Fibroblast of the aortic adventitia (primary cell): ENCODE data around the gene PEBP1. TPM values are rescaled to one million over a fixed set of nuclear protein-coding genes. Genes with fewer than 3 reads are reported as not detected.

Experiments
- DNase-seq: peaks from one replicate; pipeline ENCODE4 v3.0.0-alpha.2; 2010; ENCODE audit warnings: low read depth
- H3K4me3 ChIP-seq: 2 replicates; pipeline ENCODE4 v1.5.1; 2011; ENCODE audit warnings: low read depth, mild to moderate bottlenecking, control low read depth, low read length, moderate library complexity
- CTCF ChIP-seq: IDR thresholded peaks from 2 replicates; pipeline ENCODE4 v1.5.1; 2011; ENCODE audit warnings: mild to moderate bottlenecking, low read length, control low read depth, inconsistent platforms; ENCODE audit not compliant: insufficient read depth
- total RNA-seq: library from RNA; depleted of rRNA; stranded (reverse); fragments of >200 nt; gene quantifications from 2 replicates; pipeline ENCODE4 v1.2.3, GENCODE V29; 2012; ENCODE audit warnings: low replicate concordance

PEBP1 gene
- total RNA-seq, 1 donor: 163 TPM

- no peak for TF ChIP-seq CTCF
- no peak overlapping the region for H3K4me3 ChIP-seq
- no peak for DNase-seq
Observed at GRCh38 chr12:118119449-118119879, 16.5 kb upstream of the PEBP1 start.

- H3K4me3 ChIP-seq: no peak overlapping the region
- peak; percentile 65 for TF ChIP-seq CTCF
- peak; percentile 71 for DNase-seq
Observed at GRCh38 chr12:118120579-118121363, 15.2 kb upstream of the PEBP1 start.

- no peak for TF ChIP-seq CTCF
- no peak for DNase-seq
Observed at GRCh38 chr12:118122264-118122663, 13.7 kb upstream of the PEBP1 start.

GRCh38 chr12:118124333-118124874, 11.5 kb upstream of the PEBP1 start:
- DNase-seq: no peak
- TF ChIP-seq CTCF: no peak
- H3K4me3 ChIP-seq: no peak overlapping the region

More at GRCh38 chr12:118122264-118122663, 13.7 kb upstream of the PEBP1 start:
- H3K4me3 ChIP-seq: no peak overlapping the region

- no peak for DNase-seq
- H3K4me3 ChIP-seq: no peak overlapping the region
- no peak for TF ChIP-seq CTCF
Observed at GRCh38 chr12:118125743-118126118, 10.2 kb upstream of the PEBP1 start.

- H3K4me3 ChIP-seq: no peak overlapping the region
- no peak for TF ChIP-seq CTCF
- DNase-seq: no peak
Observed at GRCh38 chr12:118126119-118126757, 9.7 kb upstream of the PEBP1 start.
